SU-DHL-6 (cell line): ENCODE results near the gene HELZ.

ENCODE experiments used
- CTCF ChIP-seq: fragments of 200-600 bp; sonication (generic); IDR thresholded peaks from one replicate; pipeline ENCODE4 v1.5.1; 2017; ENCODE audit warnings: antibody characterized with exemption, mild to moderate bottlenecking, low read length, moderate library complexity; ENCODE audit not compliant: insufficient read depth, poor library complexity, severe bottlenecking
- EZH2phosphoT487 ChIP-seq: fragments of 200-600 bp; sonication (generic), shearing (Covaris generic); conservative IDR thresholded peaks from 2 replicates; pipeline ENCODE4 v1.6.1; 2018; ENCODE audit warnings: mild to moderate bottlenecking, antibody characterized with exemption, low read length, moderate library complexity, mixed read lengths

GRCh38 chr17:67021743-67022450, 223.1 kb downstream of the HELZ start:
- TF ChIP-seq CTCF (no peak), EZH2phosphoT487 (no peak)
